ENCODE data around the gene ASZ1. TPM values are rescaled to one million over a fixed set of nuclear protein-coding genes. Genes with fewer than 3 reads are reported as not detected.

The ASZ1 gene
- total RNA-seq, 1 experiment from 2014 or later, result not detected

- Histone ChIP-seq H2AK5ac (ENCODE audit: insufficient read length, low read length) (no peak overlapping the region), H3T11ph (ENCODE audit: low read length) (no peak overlapping the region), H3K23me2 (ENCODE audit: insufficient read length, low read depth, low read length, poor library complexity, severe bottlenecking) (no peaks in the 10 kb centered on the region), H3K18ac (ENCODE audit: insufficient read length, low read depth, low read length) (no peak overlapping the region), H4K5ac (ENCODE audit: insufficient read length, low read depth, low read length) (no peak overlapping the region), H3K9me3 (ENCODE audit: control insufficient read depth, low read depth, low read length) (no peaks in the 10 kb centered on the region), H2AFZ (ENCODE audit: low read length) (no peak overlapping the region), H4K20me1 (ENCODE audit: control insufficient read depth, insufficient read depth, insufficient read length) (no peaks in the 10 kb centered on the region), H2BK120ac (ENCODE audit: low read depth, low read length, poor library complexity, severe bottlenecking) (no peak overlapping the region), H3K4me2 (ENCODE audit: insufficient read depth, insufficient read length, low read length) (no peak overlapping the region), H4K91ac (ENCODE audit: insufficient read length, low read depth, low read length) (no peak overlapping the region), H3K9ac (ENCODE audit: extremely low read depth, insufficient read length, low read length) (no peak overlapping the region), H3K14ac (ENCODE audit: insufficient read depth, low read length) (no peak overlapping the region), H3K4me1 (ENCODE audit: insufficient read depth, low read length) (no peaks in the 10 kb centered on the region), H3K79me2 (ENCODE audit: insufficient read depth, low read length) (no peaks in the 10 kb centered on the region), H2BK20ac (ENCODE audit: low read depth, low read length, poor library complexity, severe bottlenecking) (no peak overlapping the region), H3K23ac (ENCODE audit: insufficient read length, low read depth, low read length) (no peak overlapping the region), H3K4ac (ENCODE audit: low read depth, low read length) (no peak overlapping the region), H4K8ac (replicated peaks; ENCODE audit: insufficient read length, low read depth, low read length) (no peak overlapping the region), H2BK15ac (ENCODE audit: low read depth, low read length) (no peak overlapping the region), H3K79me1 (ENCODE audit: insufficient read depth, low read depth, low read length, poor library complexity, severe bottlenecking) (no peaks in the 10 kb centered on the region), H3K27ac (ENCODE audit: insufficient read length, low read depth, low read length) (no peak overlapping the region), H3K27me3 (ENCODE audit: insufficient read depth, low read length) (no peaks in the 10 kb centered on the region), H3K56ac (ENCODE audit: insufficient read length, low read depth, low read length) (no peak overlapping the region), H2BK5ac (ENCODE audit: insufficient read length, low read length) (no peak overlapping the region), H2BK12ac (ENCODE audit: insufficient read length, low read depth, low read length) (no peak overlapping the region)
- TF ChIP-seq CTCF (conservative IDR thresholded peaks at IDR 0.05), result no peak
- Mint-ChIP-seq H3K36me3 (ENCODE audit: insufficient read depth in 1 of 3, low read depth in 3 of 3) (no peaks in the 10 kb centered on the region; a peak in 1 of 7 replicates), H3K9me3 (peaks cover 0 to 2% of the 10 kb centered on the region in 2 experiments; a peak in 2 of 5 replicates), H3K27ac (no peak overlapping the region), H3K4me3 (no peak overlapping the region), H3K4me1 (no peaks in the 10 kb centered on the region), H3K27me3 (ENCODE audit: low read depth) (no peaks in the 10 kb centered on the region; the same call in 1 of the 2 replicates)
- DNase-seq, result no peak
- no CpG with 5 or more reads among the region's 3 CpGs for WGBS (ENCODE audit: extremely low coverage, insufficient read length, low lambda C conversion rate)
Observed at GRCh38 chr7:117383483-117384189, 43.7 kb downstream of the ASZ1 start.
